ENCODE data around the gene NKD2. TPM values are rescaled to one million over a fixed set of nuclear protein-coding genes. Genes with fewer than 3 reads are reported as not detected.
"Not testable (repeated sequence)": the region's sequence is repeated elsewhere in the genome, so short reads cannot be mapped to it uniquely, and the experiment has no call there.

Gene NKD2
- total RNA-seq, 1 donor from 2014 or later, result 65.1 TPM

DNA sequence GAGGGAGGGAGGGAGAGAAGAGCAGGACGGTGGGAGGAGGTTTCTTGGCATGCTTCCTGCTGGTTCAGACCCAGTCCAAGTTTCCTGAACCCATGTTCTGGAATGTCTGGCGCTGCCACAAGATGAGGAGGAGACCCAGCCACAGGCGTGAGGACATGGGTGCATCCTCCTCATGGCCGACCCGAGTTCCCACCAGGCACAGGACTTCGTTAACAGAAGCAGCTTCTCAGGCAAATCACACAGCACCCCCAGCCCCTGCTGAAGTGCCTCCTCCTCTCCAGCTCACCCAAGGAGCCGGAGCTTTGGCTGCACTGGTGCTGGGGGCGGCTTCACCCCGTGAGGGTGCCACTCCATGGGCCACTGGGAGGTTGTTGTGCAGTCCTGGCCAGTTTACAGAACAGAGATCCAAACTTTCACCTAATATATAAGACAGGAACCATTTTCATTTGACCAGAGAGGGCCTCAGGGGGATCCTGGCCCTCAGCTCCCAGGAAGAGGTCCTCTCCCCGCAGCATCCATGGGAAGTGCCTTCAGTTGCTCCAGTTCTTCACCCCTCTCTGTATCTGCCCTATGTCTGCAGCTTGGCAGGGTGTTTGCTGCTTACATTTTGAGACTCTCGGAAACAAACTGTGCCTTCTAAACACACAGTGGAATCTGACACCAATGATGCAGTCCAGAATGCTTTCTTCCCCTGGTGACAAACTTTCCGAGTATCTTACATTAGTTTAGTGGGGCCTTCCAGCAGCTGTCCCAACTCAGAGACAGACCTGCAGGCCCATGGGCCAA, 10.2 kb upstream of the NKD2 start:
- no peak for DNase-seq (ENCODE audit: low spot score in 2 of 2, unreplicated experiment in 2 of 2)
- TF ChIP-seq, protein P1, sequence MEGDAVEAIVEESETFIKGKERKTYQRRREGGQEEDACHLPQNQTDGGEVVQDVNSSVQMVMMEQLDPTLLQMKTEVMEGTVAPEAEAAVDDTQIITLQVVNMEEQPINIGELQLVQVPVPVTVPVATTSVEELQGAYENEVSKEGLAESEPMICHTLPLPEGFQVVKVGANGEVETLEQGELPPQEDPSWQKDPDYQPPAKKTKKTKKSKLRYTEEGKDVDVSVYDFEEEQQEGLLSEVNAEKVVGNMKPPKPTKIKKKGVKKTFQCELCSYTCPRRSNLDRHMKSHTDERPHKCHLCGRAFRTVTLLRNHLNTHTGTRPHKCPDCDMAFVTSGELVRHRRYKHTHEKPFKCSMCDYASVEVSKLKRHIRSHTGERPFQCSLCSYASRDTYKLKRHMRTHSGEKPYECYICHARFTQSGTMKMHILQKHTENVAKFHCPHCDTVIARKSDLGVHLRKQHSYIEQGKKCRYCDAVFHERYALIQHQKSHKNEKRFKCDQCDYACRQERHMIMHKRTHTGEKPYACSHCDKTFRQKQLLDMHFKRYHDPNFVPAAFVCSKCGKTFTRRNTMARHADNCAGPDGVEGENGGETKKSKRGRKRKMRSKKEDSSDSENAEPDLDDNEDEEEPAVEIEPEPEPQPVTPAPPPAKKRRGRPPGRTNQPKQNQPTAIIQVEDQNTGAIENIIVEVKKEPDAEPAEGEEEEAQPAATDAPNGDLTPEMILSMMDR (IDR thresholded peaks at IDR 0.05; ENCODE audit: unreplicated experiment), result no peak
- Mint-ChIP-seq H3K4me3 (no peak overlapping the region), H3K9me3 (no peaks in the 10 kb centered on the region), H3K4me1 (peaks cover 32% of the 10 kb centered on the region), H3K27me3 (ENCODE audit: low read depth) (peaks cover 55% of the 10 kb centered on the region), H3K27ac (peak overlapping the region; percentile 4), H3K36me3 (no peaks in the 10 kb centered on the region)

DNA sequence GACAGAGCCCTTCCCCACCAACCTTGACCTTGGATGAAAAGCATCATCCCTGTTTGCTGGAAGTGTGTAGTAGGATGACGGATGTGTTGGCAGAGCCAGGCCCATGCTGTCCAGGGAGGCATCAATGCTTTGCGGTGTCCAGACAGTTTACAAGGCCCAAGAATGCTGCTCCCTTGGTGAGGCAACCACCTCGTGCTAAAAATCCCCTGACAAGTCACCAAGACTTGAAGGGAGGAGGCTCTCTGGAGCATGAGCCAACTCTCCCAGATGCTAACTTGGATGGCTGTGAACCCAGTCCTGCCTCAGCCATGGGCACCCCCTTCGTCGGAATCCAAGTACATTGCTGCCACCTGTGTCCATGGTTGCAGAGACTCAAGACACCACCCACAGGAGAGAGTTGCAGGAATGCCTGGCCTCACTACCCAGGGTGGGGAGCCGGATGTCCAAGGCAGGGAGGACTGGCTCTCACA, 9.5 kb upstream of the NKD2 start:
- no peaks in the 10 kb centered on the region for H3K36me3 Mint-ChIP-seq

DNA sequence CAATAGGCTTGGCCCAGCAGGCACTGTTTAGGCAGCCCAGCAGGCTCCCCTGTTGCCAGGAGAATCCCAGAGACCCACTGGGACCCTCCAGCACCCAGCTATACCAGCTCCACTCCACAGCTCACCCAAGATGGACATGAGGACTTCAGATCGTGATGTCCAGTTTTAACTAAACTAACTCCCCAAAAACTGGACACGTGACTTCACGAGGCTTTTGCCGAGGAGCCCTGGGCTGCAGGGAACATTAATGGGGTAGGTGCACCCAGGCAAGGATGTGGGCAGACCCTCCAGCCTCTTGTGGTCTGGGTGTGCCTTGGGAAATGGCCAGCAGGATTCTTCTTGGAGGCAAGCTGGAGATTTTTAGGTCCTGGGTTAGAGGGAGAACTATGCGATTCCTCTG, 8.9 kb upstream of the NKD2 start:
- TF ChIP-seq, protein P1 (IDR thresholded peaks at IDR 0.05; ENCODE audit: unreplicated experiment), result no peak
- Mint-ChIP-seq H3K9me3 (no peaks in the 10 kb centered on the region), H3K4me3 (no peak overlapping the region), H3K36me3 (no peaks in the 10 kb centered on the region), H3K27ac (no peak overlapping the region), H3K4me1 (peaks cover 31% of the 10 kb centered on the region), H3K27me3 (ENCODE audit: low read depth) (peaks cover 64% of the 10 kb centered on the region)
- no peak for DNase-seq (ENCODE audit: low spot score in 2 of 2, unreplicated experiment in 2 of 2)

More for the DNA sequence above, 9.5 kb upstream of the NKD2 start:
- no peak for DNase-seq (ENCODE audit: low spot score in 2 of 2, unreplicated experiment in 2 of 2)
- TF ChIP-seq, protein P1 (IDR thresholded peaks at IDR 0.05; ENCODE audit: unreplicated experiment), result no peak
- H3K27ac Mint-ChIP-seq, result peak overlapping the region; percentile 4
- no peak overlapping the region for H3K4me3 Mint-ChIP-seq
- peaks cover 30% of the 10 kb centered on the region for H3K4me1 Mint-ChIP-seq
- H3K27me3 Mint-ChIP-seq (ENCODE audit: low read depth), result peaks cover 60% of the 10 kb centered on the region
- no peaks in the 10 kb centered on the region for H3K9me3 Mint-ChIP-seq

DNA sequence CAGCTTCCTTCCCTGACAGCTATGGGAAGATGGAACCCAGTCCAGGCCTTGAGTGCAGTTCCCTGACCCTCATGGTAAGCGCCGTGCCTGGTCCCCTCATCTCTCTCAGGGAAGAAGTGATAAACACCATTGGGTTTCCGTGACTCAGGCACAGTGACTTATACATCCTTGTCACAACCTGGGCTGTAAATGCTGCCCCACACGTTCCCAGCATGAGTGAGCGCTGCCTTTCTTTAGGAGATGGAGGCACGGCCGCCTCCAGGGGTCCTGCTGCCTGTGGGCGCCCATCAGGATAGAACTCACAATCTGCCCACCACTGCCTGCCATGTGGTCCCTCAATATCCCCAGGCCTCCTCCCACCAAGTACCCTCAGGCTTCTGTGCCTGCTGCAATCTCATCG, 8.3 kb upstream of the NKD2 start:
- Mint-ChIP-seq H3K36me3 (no peaks in the 10 kb centered on the region), H3K4me1 (peaks cover 31% of the 10 kb centered on the region), H3K9me3 (no peaks in the 10 kb centered on the region), H3K27me3 (ENCODE audit: low read depth) (peaks cover 66% of the 10 kb centered on the region), H3K4me3 (no peak overlapping the region), H3K27ac (no peak overlapping the region)
- TF ChIP-seq, protein P1 (IDR thresholded peaks at IDR 0.05; ENCODE audit: unreplicated experiment), result no peak
- DNase-seq (ENCODE audit: low spot score in 2 of 2, unreplicated experiment in 2 of 2), result no peak

DNA sequence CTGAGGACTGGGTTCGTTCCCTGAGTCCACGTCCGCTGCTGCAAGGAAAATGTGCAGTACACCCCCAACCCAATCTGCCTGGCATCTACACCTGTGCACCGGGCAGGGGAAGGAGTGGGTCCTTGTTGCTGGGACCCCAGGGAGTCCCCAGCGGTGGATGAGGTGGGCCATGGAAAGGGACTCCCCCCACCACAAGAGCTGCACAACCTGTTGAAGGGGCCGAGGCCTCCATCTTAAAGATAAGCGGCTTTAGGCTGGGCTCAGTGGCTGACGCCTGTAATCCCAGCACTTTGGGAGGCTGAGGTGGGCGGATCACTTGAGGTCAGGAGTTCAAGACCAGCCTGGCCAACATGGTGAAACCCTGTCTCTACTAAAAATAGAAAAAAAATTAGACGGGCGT, 7.8 kb upstream of the NKD2 start:
- H3K36me3 Mint-ChIP-seq; DNase-seq (ENCODE audit: low spot score in 2 of 2, unreplicated experiment in 2 of 2); H3K27ac Mint-ChIP-seq; H3K9me3 Mint-ChIP-seq; H3K4me3 Mint-ChIP-seq: not testable (repeated sequence)
- Mint-ChIP-seq H3K27me3 (ENCODE audit: low read depth) (peaks cover 71% of the 10 kb centered on the region), H3K4me1 (peaks cover 32% of the 10 kb centered on the region)

DNA sequence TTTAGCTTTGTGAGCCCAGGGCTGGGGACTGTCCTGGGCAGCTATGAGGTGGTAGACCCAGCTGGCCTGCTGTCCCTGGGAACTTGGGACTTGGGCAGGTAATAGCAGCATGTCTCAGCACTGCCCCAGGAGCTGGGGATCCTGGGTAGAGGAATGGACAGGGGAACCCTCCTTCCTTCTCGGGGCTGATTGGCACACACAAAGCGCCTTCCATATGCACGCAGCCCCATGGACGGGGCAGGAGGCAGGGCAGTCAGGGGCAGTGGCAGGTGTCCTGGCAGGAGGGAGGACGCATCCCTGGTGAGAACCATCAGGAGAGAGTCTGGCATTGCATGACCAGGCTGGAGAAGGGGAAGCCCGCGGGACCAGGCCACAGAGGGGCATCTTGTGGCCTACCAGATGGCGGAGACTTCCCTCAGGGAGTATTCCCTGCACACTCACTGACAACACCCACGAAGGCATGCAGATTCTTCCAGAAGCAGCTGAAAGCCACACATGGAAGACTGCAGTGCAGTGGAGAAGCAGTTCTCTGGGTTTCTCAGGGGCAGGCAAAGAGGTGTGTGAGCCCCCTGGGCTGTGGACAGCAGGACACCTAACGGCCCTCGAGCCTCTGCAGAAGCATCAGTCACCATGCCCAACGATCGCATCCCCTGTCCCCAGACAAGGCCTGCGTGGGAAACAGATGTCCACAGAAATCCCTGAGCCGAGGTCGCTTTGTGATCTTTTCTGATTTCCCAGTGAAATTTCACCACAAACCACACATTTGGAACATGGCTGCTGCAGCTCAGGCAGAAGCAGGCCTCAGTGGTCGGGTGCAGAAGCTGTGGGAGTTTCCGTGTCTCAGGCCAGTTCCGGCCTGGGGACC, 7.0 kb upstream of the NKD2 start:
- TF ChIP-seq, protein P1 (IDR thresholded peaks at IDR 0.05; ENCODE audit: unreplicated experiment), result no peak
- Mint-ChIP-seq H3K27me3 (ENCODE audit: low read depth) (peaks cover 77% of the 10 kb centered on the region), H3K36me3 (no peaks in the 10 kb centered on the region), H3K4me3 (no peak overlapping the region), H3K4me1 (peaks cover 32% of the 10 kb centered on the region), H3K9me3 (no peaks in the 10 kb centered on the region), H3K27ac (peak overlapping the region; percentile 30)
- DNase-seq (ENCODE audit: low spot score in 2 of 2, unreplicated experiment in 2 of 2), result peak in 1 of 2 experiments; percentile 31
